Measurements from ENCODE around the gene KCTD2.
"Not testable (repeated sequence)": the region's sequence is repeated elsewhere in the genome, so short reads cannot be mapped to it uniquely, and the experiment has no call there.

KCTD2 gene

DNA sequence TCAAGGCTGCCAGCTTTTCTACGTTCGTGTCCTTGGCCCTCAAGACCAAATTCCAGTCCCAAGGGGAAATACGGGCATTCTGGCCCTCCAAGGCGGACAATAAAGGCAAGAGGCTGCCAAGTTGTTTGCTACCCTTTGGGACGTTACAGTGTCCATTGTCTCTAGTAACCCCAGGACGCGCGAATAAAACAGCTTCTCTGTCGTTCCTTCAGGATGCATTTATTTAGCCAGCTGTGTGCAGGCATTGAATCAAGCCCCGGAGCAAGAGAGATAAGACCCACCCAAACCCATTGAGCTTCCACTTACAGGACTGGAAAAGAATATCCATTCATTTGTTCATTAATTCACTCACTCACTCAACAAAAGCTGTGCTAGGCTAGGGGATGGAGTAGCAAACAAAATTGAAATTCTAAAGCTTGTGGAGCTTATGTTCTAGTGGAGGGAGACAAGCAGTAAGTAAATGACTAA, 33.9 kb upstream of the KCTD2 start:
- DNase-seq = no peak
- TF ChIP-seq, protein P1, sequence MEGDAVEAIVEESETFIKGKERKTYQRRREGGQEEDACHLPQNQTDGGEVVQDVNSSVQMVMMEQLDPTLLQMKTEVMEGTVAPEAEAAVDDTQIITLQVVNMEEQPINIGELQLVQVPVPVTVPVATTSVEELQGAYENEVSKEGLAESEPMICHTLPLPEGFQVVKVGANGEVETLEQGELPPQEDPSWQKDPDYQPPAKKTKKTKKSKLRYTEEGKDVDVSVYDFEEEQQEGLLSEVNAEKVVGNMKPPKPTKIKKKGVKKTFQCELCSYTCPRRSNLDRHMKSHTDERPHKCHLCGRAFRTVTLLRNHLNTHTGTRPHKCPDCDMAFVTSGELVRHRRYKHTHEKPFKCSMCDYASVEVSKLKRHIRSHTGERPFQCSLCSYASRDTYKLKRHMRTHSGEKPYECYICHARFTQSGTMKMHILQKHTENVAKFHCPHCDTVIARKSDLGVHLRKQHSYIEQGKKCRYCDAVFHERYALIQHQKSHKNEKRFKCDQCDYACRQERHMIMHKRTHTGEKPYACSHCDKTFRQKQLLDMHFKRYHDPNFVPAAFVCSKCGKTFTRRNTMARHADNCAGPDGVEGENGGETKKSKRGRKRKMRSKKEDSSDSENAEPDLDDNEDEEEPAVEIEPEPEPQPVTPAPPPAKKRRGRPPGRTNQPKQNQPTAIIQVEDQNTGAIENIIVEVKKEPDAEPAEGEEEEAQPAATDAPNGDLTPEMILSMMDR (IDR thresholded peaks at IDR 0.05) = no peak
- Mint-ChIP-seq H3K4me3 (peak overlapping the region; percentile 93), H3K36me3 (ENCODE audit: low read depth) (peaks cover 31% of the 10 kb centered on the region), H3K27me3 (ENCODE audit: low read depth, poor library complexity) (peaks cover 6% of the 10 kb centered on the region), H3K9me3 (no peaks in the 10 kb centered on the region), H3K4me1 (peaks cover 32% of the 10 kb centered on the region), H3K27ac (peak overlapping the region; percentile 0)

DNA sequence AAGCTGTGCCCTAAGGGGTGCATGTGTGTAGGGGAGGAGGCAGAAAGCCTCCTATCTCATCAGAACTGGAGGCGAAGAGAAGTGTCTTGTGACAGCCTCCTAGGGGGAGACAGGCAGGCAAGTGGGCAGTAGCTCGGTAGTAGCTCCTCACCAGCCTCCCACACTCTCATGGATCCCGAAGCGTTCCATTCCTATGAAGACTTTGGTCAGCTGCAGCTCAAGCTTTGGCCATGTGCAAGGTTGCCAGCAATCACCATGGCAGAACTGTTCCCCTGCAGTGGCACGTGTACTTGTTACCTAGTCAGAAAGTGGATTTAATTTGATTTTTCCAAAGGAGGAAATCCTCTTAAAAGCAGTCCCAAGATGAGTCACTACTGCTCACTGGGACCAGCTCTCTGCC, 27.9 kb upstream of the KCTD2 start:
- H3K9me3 Mint-ChIP-seq = no peaks in the 10 kb centered on the region
- peaks cover 5% of the 10 kb centered on the region for H3K4me1 Mint-ChIP-seq
- peaks cover 4% of the 10 kb centered on the region for H3K27me3 Mint-ChIP-seq (ENCODE audit: low read depth, poor library complexity)
- no peak overlapping the region for H3K4me3 Mint-ChIP-seq
- H3K36me3 Mint-ChIP-seq (ENCODE audit: low read depth) = peaks cover 67% of the 10 kb centered on the region
- DNase-seq = no peak
- H3K27ac Mint-ChIP-seq = no peak overlapping the region
- TF ChIP-seq, protein P1 (IDR thresholded peaks at IDR 0.05) = no peak

DNA sequence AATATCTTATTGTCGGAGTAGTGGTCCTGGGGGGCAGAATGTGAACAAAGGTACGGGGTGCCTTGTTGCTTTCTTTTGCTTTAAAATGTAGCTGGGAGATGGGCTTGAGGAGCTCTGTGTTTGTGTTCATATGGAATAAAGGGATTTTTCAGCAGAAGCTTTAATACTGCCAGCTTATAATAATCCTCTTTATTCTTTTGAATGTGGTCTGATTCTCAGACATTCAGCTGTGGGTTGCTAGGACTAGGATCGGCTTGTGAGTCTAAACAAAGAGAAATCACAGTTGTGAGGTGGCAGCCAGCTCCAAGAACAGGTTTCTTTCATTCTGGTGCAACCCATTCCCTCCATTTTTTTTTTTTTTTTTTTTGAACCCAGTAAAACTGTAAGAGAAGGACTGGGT, 27.3 kb upstream of the KCTD2 start:
- Mint-ChIP-seq H3K27me3 (ENCODE audit: low read depth, poor library complexity) (peaks cover 4% of the 10 kb centered on the region), H3K27ac (no peak overlapping the region), H3K36me3 (ENCODE audit: low read depth) (peaks cover 69% of the 10 kb centered on the region), H3K4me3 (no peak overlapping the region), H3K9me3 (no peaks in the 10 kb centered on the region), H3K4me1 (peaks cover 2% of the 10 kb centered on the region)
- TF ChIP-seq, protein P1 (IDR thresholded peaks at IDR 0.05) = no peak
- no peak for DNase-seq

DNA sequence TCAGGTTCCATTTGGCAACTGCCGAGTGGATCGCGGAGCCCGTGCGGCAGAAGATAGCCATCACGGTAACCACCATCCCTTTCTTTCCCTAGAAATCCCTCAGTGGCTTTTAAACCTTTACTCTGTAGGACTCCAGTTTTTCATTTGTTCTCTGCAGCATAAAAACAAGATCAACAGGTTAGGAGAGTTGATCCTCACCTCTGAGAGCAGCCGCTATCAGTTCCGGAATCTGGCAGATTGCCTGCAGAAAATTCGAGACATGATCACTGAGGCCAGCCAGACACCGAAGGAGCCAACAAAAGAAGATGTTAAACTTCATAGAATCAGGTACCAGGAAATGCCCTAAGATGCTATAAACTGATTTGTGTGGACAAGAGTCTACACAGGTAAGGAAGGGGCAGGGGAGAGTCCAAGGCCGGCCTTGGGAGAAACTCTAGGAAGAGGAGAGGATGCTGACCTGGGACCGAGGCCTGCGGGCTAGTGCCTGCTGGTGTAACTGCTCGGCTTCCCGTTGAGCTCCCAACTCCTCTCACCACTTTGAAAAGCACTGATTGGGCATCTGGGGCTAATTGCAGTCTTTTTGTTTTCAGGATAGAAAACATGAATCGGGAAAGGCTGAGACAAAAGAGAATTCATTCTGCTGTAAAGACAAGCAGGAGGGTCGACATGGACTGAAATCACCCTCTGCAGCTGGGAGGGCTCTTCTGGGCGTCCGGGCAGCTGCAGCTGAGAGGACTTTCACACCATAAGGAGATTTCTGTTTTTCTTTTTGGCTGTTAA, 26.5 kb upstream of the KCTD2 start:
- Mint-ChIP-seq H3K27ac (no peak overlapping the region), H3K36me3 (ENCODE audit: low read depth) (peaks cover 67% of the 10 kb centered on the region), H3K4me3 (no peak overlapping the region), H3K9me3 (peaks cover 3% of the 10 kb centered on the region), H3K4me1 (no peaks in the 10 kb centered on the region), H3K27me3 (ENCODE audit: low read depth, poor library complexity) (peaks cover 4% of the 10 kb centered on the region)
- TF ChIP-seq, protein P1 (IDR thresholded peaks at IDR 0.05) = no peak
- DNase-seq = no peak

DNA sequence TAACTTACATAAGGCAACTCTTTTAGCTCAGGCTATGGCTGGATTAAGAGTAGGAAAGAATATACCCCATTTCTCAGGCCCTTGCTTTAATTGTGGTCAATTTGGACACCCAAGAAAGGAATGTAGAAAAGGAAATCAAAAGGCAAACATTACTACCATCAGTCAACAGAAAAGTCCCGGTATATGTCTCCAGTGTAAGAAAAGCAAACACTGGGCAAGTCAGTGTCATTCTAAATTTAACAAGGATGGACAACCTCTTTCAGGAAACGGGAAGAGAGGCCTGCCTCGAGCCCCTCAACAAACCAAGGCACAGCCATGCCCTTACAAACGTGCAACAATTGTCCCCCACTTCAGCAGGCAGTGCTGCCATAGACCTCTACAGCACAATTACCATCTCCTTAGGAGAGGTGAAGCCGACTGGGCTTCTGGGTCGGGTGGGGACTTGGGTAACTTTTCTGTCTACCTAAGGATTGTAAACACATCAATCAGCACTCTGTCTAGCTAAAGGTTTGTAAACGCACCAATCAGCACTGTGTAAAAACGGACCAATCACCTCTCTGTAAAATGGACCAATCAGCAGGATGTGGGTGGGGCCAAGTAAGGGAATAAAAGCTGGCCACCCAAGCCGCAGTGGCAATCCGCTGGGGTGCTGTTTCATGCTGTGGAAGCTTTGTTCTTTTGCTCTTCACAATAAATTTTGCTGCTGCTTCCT, 22.2 kb upstream of the KCTD2 start:
- DNase-seq = no peak
- TF ChIP-seq, protein P1 (IDR thresholded peaks at IDR 0.05) = no peak
- H3K4me1 Mint-ChIP-seq = no peaks in the 10 kb centered on the region
- no peak overlapping the region for H3K4me3 Mint-ChIP-seq
- peaks cover 43% of the 10 kb centered on the region for H3K36me3 Mint-ChIP-seq (ENCODE audit: low read depth)
- peaks cover 12% of the 10 kb centered on the region for H3K27me3 Mint-ChIP-seq (ENCODE audit: low read depth, poor library complexity)
- no peak overlapping the region for H3K27ac Mint-ChIP-seq
- peaks cover 34% of the 10 kb centered on the region for H3K9me3 Mint-ChIP-seq

DNA sequence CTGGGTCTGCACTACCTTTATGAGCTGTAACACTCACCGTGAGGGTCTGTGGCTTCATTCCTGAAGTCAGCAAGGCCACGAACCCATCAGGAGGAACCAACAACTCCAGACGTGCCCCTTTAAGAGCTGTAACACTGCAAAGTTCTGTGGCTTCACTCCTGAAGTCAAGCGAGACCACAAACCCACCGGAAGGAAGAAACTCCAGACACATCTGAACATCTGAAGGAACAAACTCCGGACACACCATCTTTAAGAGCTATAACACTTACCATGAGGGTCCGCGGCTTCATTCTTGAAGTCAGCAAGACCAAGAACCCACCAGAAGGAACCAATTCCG, 21.7 kb upstream of the KCTD2 start:
- Mint-ChIP-seq H3K27me3 (ENCODE audit: low read depth, poor library complexity) (peaks cover 12% of the 10 kb centered on the region), H3K9me3 (peaks cover 39% of the 10 kb centered on the region), H3K36me3 (ENCODE audit: low read depth) (peaks cover 42% of the 10 kb centered on the region)
- not testable (repeated sequence) for DNase-seq, H3K4me3 Mint-ChIP-seq, H3K4me1 Mint-ChIP-seq, H3K27ac Mint-ChIP-seq

DNA sequence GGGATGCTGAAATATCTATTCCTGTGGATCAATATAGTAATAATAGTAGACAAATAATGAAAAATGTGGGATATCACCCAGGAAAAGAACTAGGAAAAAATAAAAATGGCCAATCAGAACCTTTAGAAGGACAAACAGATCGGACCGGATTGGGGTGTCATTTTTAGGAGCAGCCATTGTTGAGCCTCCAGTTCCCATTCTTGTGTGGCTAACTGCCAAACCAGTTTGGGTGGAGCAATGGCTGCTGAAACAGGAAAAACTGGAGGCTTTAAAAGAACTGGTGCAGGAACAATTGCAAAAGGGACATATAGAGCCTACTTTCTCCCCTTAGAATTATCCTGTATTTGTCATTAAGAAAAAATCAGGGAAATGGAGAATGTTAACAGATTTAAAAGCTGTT, 20.4 kb upstream of the KCTD2 start:
- H3K4me1 Mint-ChIP-seq, H3K27ac Mint-ChIP-seq, DNase-seq, H3K4me3 Mint-ChIP-seq: not testable (repeated sequence)
- peaks cover 12% of the 10 kb centered on the region for H3K27me3 Mint-ChIP-seq (ENCODE audit: low read depth, poor library complexity)
- peaks cover 29% of the 10 kb centered on the region for H3K36me3 Mint-ChIP-seq (ENCODE audit: low read depth)
- H3K9me3 Mint-ChIP-seq = peaks cover 50% of the 10 kb centered on the region

Measured in nephron progenitor cell (in vitro differentiated cells).